GM10248 (cell line): Measurements from ENCODE around the gene BOD1.

Source experiments
- CTCF ChIA-PET: fragments of 300-600 bp; sonication (Branson Sonifier 250); formaldehyde crosslinking; extraction: SDS; loops from one replicate; lab custom pipeline; 2021; ENCODE audit warnings: antibody characterized with exemption; lab: Yijun Ruan, JAX
- POLR2A ChIA-PET: fragments of 350-650 bp; sonication (Branson Sonifier 250); formaldehyde crosslinking; extraction: SDS; loops from one replicate; lab custom pipeline; 2020; ENCODE audit warnings: antibody characterized with exemption; lab: Yijun Ruan, JAX
- DNase-seq: peaks from one replicate; pipeline ENCODE4 v3.0.0; 2012; ENCODE audit errors: extremely low spot score
- TF ChIP-seq, protein P1 (sequence below): IDR thresholded peaks from 2 replicates; pipeline ENCODE4 v1.5.1; 2012; ENCODE audit warnings: mild to moderate bottlenecking, low read depth; ENCODE audit errors: extremely low read depth, missing control alignments, control extremely low read depth

BOD1 gene

GRCh38 chr5:173577817-173578216, 38.6 kb downstream of the BOD1 start:
- DNase-seq: no peak
- ChIA-PET CTCF (interaction anchor here (1.3 kb wide), 1 partner anchor 38 kb away, joined by 3 read pairs; no protein-coding TSS in a partner anchor), POLR2A (no interaction called here)
- TF ChIP-seq, protein P1, sequence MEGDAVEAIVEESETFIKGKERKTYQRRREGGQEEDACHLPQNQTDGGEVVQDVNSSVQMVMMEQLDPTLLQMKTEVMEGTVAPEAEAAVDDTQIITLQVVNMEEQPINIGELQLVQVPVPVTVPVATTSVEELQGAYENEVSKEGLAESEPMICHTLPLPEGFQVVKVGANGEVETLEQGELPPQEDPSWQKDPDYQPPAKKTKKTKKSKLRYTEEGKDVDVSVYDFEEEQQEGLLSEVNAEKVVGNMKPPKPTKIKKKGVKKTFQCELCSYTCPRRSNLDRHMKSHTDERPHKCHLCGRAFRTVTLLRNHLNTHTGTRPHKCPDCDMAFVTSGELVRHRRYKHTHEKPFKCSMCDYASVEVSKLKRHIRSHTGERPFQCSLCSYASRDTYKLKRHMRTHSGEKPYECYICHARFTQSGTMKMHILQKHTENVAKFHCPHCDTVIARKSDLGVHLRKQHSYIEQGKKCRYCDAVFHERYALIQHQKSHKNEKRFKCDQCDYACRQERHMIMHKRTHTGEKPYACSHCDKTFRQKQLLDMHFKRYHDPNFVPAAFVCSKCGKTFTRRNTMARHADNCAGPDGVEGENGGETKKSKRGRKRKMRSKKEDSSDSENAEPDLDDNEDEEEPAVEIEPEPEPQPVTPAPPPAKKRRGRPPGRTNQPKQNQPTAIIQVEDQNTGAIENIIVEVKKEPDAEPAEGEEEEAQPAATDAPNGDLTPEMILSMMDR: no peak

DNA sequence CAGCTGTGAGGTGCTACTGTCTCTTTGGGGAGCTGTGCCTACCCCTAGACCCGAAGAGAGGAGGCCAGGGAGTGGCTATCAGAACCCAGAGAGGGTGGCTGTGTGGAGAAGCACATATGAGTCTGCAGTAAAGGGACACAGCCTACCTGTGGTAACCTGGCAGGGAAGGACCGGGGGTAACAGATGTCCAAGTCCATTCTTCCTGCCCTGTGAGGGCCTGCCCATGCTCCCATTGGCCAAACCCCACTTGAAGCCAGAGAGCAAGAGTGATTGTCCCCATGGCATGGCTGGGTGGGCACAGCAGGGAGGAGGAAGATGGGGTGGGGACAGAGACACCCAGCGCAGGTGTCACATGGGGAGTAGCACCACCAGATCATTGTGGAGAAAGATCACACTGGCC, 39.3 kb downstream of the BOD1 start:
- no peak for DNase-seq
- TF ChIP-seq, protein P1: no peak
- ChIA-PET POLR2A (no interaction called here), CTCF (no interaction called here)

GRCh38 chr5:173575985-173576384, 40.5 kb downstream of the BOD1 start:
- ChIA-PET POLR2A (no interaction called here), CTCF (interaction anchor here (4.6 kb wide), 1 partner anchor 281 kb away, joined by 48 read pairs; no protein-coding TSS in a partner anchor)

DNA sequence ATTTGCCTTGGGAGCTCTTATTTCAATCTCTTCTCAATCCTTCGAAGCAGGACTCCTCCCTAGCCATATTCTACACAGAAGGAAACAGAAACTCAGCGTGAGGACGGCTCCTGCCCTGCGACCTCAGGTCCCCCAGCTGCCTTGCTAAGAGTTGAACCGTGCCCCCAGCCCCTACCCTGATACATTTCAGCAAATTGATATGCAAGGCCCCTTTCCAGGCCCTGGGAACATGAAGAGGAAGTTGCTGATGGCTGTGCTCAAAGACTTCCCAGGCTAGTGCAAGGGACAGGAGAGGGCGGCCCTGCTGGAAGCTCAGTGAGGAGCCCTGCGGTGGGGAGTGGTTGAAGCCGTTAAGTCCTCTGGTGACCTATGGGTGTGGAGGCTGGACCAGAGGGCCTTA, 41.5 kb downstream of the BOD1 start:
- POLR2A ChIA-PET: no interaction called here
- TF ChIP-seq, protein P1: no peak
- CTCF ChIA-PET: interaction anchor here (0.7 to 4.6 kb wide), 6 partner anchors 9 to 868 kb away, joined by 3 to 48 read pairs (median 9); no protein-coding TSS in a partner anchor
- DNase-seq: no peak

More at GRCh38 chr5:173575985-173576384, 40.5 kb downstream of the BOD1 start:
- TF ChIP-seq, protein P1: no peak
- no peak for DNase-seq

GRCh38 chr5:173573126-173573960, 43.1 kb downstream of the BOD1 start:
- peak; percentile 83 for DNase-seq
- POLR2A ChIA-PET: no interaction called here
- TF ChIP-seq, protein P1: peak; percentile 99
- CTCF ChIA-PET: interaction anchor here (0.7 to 4.6 kb wide), 45 partner anchors 10 to 866 kb away, joined by 3 to 56 read pairs (median 4); partner anchors contain the start of gene ATP6V0E1

DNA sequence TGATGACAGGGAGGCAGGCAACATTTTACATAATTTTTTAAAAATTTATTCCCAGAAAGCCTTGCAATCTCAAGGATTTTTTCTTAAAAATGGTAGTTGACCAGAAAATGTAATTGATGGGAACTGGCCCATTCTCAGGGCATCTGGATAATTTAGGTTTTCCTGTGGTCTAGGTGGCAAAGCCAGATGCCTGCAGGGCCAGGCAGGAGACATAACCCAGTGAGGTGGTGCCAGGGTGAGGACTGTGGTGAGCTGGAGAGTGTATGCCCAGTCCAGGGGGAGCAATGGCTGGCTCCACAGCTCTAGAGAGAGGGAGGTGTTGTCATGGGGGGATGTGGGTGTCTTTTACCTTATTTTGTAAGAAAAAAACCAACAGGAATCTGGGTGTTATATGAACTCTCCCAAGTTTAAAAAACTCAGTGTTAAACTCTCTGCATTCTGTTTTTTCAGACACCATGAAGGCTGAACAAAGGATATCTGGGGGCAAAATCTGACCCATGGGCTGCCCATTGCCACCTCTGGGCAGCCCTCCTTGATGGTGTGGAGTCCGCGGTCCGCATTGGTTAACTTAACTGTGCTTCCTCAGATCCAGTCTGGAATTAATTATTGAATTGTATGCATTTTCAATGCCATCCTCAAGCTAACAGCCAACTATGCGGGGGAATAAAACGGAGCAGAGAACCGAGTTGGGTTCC, 43.9 kb downstream of the BOD1 start:
- ChIA-PET POLR2A (no interaction called here), CTCF (interaction anchor here (0.7 to 4.6 kb wide), 43 partner anchors 9 to 594 kb away, joined by 3 to 56 read pairs (median 4); partner anchors contain the start of gene ATP6V0E1)

More for the DNA sequence above, 43.9 kb downstream of the BOD1 start:
- no peak for DNase-seq
- TF ChIP-seq, protein P1: no peak
